GM18502 (cell line): ENCODE measurements around the gene LST1.

Experiments used
- ATAC-seq: cut with Tn5 transposase; IDR thresholded peaks from one replicate; pipeline ENCODE4 v1.9.1; 2021; ENCODE audit warnings: mild to moderate bottlenecking; ENCODE audit not compliant: unreplicated experiment, poor library complexity

LST1 gene

DNA sequence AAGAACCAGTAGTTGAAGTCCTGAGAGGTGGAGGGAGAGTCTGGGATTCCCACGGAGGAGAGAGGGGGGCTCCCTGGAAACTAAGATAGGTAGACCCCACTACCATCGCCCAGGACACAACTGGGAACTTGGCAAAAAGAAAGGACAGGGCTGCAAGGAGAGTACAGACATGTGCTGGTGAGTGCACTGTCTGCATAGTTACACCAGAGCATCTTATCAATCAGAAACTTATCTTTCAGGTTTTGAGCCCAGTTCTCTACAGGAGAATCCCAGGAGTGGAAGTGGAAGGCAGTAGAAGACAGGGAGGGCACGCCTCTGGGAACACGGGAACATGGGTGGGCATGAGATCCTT is 26.5 kb upstream of the LST1 start:
- no peak for ATAC-seq

DNA sequence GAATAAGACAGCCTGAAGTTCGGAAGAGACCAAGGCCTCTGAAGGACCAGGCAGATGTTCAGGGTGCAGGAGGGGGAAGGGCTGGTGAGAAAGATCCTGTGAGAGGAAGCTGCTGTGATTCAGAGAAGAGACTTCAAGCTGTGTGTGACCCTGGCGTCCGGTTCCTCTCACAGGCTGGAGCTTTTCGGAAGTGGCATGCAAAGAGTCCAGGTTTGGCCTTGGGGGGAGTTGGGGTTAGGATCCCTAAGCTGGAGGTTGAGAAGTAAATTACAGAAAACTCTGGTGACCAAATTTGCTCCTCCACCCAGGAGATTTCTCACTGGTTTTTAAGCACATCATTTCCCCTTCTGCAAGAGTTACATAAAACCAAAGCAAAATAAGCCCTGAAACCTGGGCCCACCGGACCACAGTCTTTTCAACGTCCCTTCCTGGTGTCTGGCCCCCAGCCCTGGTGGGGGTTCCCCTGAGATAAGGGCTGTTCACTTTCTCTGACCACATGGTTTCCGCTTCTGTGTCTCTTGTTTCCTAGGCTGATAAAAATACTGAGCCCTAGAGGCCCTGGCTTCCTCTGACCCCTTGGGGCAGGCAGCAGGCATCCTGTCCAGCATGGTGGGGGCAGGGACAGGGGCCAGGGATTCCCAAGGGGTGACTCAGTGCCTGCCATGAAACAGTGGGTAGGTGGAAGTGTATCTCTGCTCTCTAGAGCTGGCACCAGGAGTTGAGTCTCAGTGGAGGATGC is 25.9 kb upstream of the LST1 start:
- peak; percentile 62 for ATAC-seq

- ATAC-seq, result no peak
Measured at GRCh38 chr6:31560697-31561058, 25.4 kb upstream of the LST1 start.

DNA sequence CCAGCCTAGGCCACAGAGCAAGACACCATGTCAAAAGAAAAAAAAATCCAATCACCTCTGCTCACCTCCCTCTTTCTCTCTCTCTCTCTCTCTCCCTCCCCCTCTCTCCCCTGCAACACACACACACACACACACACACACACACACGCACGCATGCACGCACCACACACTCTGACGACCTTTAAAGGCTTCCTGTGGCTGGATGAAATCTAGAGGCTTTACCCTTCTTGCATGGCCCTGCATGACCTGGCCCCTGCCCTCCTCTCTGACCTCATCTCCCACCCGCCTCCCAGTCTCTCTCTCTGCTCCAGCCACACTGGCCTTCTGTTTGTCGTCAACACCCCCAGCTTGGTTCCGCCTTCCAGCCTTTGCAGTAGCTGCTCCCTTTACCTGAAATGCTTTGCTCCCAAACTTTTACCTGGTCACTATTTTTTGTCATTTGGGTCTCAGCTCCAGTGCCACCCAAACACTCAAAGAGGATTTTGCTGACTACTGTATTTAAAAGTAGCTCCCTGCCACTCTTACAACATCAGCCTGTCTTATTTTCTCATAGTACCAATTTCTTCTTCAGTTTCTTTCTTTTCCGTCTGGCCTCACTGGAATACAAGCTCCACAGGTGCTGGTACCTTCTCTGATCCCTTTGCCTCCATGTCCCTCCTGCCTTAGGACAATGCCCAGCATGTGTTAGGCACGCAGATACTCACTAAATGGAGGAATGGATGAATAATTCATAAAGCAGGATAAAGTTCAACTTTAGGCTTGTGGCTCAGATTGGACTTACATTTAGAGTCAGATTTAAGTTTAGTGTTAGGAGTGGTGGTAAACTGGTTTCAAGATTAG is 18.3 kb upstream of the LST1 start:
- ATAC-seq, result no peak

DNA sequence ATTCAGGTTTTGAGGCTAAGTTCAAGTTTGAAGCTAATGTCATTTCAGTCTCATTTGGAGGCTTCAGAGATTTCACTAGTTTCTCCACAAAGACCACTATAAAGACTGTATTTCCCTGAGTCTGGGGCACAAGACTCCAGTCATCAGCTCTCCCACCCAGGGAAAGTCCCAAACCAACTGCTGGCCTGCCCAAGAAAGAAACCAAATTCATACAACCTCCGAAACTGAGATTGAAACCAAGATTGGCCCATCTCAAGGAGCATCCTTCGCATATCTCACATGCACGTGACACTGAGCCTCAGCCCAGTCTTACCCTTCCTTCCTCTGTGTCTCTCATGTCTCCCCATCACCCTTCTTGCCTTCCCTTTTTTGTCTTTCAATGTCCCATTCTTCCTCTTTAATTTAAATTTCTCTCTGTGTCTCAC is 17.5 kb upstream of the LST1 start:
- ATAC-seq, result peak; percentile 68

GRCh38 chr6:31569861-31570536 is 16.1 kb upstream of the LST1 start:
- ATAC-seq, result no peak

GRCh38 chr6:31572041-31572911 is 13.8 kb upstream of the LST1 start, which contains the start of gene LTA:
Gene LTA (plus strand): TSS chr6:31572289. CDS start chr6:31572743, 454 bp downstream.
- ATAC-seq, result no peak

DNA sequence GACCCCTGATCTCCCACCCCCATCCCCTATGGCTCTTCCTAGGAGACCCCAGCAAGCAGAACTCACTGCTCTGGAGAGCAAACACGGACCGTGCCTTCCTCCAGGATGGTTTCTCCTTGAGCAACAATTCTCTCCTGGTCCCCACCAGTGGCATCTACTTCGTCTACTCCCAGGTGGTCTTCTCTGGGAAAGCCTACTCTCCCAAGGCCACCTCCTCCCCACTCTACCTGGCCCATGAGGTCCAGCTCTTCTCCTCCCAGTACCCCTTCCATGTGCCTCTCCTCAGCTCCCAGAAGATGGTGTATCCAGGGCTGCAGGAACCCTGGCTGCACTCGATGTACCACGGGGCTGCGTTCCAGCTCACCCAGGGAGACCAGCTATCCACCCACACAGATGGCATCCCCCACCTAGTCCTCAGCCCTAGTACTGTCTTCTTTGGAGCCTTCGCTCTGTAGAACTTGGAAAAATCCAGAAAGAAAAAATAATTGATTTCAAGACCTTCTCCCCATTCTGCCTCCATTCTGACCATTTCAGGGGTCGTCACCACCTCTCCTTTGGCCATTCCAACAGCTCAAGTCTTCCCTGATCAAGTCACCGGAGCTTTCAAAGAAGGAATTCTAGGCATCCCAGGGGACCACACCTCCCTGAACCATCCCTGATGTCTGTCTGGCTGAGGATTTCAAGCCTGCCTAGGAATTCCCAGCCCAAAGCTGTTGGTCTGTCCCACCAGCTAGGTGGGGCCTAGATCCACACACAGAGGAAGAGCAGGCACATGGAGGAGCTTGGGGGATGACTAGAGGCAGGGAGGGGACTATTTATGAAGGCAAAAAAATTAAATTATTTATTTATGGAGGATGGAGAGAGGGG is 12.6 kb upstream of the LST1 start:
- no peak for ATAC-seq

DNA sequence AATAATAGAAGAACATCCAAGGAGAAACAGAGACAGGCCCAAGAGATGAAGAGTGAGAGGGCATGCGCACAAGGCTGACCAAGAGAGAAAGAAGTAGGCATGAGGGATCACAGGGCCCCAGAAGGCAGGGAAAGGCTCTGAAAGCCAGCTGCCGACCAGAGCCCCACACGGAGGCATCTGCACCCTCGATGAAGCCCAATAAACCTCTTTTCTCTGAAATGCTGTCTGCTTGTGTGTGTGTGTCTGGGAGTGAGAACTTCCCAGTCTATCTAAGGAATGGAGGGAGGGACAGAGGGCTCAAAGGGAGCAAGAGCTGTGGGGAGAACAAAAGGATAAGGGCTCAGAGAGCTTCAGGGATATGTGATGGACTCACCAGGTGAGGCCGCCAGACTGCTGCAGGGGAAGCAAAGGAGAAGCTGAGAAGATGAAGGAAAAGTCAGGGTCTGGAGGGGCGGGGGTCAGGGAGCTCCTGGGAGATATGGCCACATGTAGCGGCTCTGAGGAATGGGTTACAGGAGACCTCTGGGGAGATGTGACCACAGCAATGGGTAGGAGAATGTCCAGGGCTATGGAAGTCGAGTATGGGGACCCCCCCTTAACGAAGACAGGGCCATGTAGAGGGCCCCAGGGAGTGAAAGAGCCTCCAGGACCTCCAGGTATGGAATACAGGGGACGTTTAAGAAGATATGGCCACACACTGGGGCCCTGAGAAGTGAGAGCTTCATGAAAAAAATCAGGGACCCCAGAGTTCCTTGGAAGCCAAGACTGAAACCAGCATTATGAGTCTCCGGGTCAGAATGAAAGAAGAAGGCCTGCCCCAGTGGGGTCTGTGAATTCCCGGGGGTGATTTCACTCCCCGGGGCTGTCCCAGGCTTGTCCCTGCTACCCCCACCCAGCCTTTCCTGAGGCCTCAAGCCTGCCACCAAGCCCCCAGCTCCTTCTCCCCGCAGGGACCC is 11.7 kb upstream of the LST1 start:
- ATAC-seq, result no peak

DNA sequence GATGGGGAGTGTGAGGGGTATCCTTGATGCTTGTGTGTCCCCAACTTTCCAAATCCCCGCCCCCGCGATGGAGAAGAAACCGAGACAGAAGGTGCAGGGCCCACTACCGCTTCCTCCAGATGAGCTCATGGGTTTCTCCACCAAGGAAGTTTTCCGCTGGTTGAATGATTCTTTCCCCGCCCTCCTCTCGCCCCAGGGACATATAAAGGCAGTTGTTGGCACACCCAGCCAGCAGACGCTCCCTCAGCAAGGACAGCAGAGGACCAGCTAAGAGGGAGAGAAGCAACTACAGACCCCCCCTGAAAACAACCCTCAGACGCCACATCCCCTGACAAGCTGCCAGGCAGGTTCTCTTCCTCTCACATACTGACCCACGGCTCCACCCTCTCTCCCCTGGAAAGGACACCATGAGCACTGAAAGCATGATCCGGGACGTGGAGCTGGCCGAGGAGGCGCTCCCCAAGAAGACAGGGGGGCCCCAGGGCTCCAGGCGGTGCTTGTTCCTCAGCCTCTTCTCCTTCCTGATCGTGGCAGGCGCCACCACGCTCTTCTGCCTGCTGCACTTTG is 10.7 kb upstream of the LST1 start, which contains the start of gene TNF:
Gene TNF, plus strand, starts transcription at position 231 of the 567 bp plus-strand sequence. Its CDS starts 177 bp downstream, at position 408.
- no peak for ATAC-seq

- no peak for ATAC-seq
Measured at GRCh38 chr6:31575952-31576685, 10.0 kb upstream of the LST1 start.

DNA sequence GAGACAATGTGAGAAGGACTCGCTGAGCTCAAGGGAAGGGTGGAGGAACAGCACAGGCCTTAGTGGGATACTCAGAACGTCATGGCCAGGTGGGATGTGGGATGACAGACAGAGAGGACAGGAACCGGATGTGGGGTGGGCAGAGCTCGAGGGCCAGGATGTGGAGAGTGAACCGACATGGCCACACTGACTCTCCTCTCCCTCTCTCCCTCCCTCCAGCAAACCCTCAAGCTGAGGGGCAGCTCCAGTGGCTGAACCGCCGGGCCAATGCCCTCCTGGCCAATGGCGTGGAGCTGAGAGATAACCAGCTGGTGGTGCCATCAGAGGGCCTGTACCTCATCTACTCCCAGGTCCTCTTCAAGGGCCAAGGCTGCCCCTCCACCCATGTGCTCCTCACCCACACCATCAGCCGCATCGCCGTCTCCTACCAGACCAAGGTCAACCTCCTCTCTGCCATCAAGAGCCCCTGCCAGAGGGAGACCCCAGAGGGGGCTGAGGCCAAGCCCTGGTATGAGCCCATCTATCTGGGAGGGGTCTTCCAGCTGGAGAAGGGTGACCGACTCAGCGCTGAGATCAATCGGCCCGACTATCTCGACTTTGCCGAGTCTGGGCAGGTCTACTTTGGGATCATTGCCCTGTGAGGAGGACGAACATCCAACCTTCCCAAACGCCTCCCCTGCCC is 9.0 kb upstream of the LST1 start:
- no peak for ATAC-seq

DNA sequence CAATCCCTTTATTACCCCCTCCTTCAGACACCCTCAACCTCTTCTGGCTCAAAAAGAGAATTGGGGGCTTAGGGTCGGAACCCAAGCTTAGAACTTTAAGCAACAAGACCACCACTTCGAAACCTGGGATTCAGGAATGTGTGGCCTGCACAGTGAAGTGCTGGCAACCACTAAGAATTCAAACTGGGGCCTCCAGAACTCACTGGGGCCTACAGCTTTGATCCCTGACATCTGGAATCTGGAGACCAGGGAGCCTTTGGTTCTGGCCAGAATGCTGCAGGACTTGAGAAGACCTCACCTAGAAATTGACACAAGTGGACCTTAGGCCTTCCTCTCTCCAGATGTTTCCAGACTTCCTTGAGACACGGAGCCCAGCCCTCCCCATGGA is 8.5 kb upstream of the LST1 start:
- no peak for ATAC-seq

GRCh38 chr6:31578184-31579118 is 7.6 kb upstream of the LST1 start:
- ATAC-seq, result no peak

DNA sequence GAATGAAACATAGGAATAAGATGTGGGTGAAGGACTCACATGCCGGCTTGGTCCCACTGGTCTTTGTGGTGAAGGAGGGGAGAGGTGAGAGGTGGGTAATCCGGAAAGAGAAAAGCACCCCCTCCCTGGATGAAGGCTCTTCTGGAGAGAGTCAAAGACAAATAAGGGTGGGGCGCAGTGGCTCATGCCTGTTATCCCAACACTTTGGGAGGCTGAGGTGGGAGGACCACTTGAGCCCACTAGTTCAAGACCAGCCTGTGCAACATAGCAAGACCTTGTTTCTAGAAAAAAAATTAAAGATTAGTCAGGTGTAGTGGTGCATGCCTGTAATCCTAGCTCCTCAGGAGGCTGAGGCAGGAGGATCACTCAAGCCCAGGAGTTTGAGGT is 7.0 kb upstream of the LST1 start:
- ATAC-seq, result no peak
